ENCODE data around the gene GALNT9. TPM values are rescaled to one million over a fixed set of nuclear protein-coding genes. Genes with fewer than 3 reads are reported as not detected.
A peak's percentile ranks its signal among the peaks of the same experiment; 100 is the strongest.

Gene GALNT9
- total and polyA plus RNA-seq, 10 donors: 0.20 to 2.4 (median 0.84) TPM

- Histone ChIP-seq H3K4me3 (no peak overlapping the region), H3K27me3 (replicated peaks in 1 of 7) (peaks cover 0 to 97% (median 11%) of the 10 kb centered on the region in 7 donors), H3K27ac (peak overlapping the region in 4 of 8 donors; percentile 44 to 53 (median 48)), H3K4me1 (peaks cover 9 to 61% (median 31%) of the 10 kb centered on the region in 6 donors), H3K9me3 (no peaks in the 10 kb centered on the region), H3K36me3 (no peaks in the 10 kb centered on the region)
- 64 to 78% (median 64%) methylated on average over 2 of the region's 2 CpGs for WGBS, 5 donors
- no peak for DNase-seq
- TF ChIP-seq POLR2A (IDR thresholded peaks at IDR 0.05) (no peak), POLR2AphosphoS5 (IDR thresholded peaks at IDR 0.05) (no peak), CTCF (IDR thresholded peaks at IDR 0.05 in 8 of 11, conservative IDR thresholded peaks at IDR 0.05 in 3 of 11) (no peak)
- intact Hi-C loops (cut with DNase I; ENCODE audit: low total_unique reads): no loop called here
Observed at GRCh38 chr12:132279930-132280329, 49.5 kb downstream of the GALNT9 start.

GRCh38 chr12:132279184-132279889, 50.1 kb downstream of the GALNT9 start:
- peaks cover 0 to 92% (median 11%) of the 10 kb centered on the region in 7 donors for H3K27me3 ChIP-seq (replicated peaks in 1 of 7)
- intact Hi-C loops (cut with DNase I; ENCODE audit: low total_unique reads): no loop called here
- H3K9me3 ChIP-seq: no peaks in the 10 kb centered on the region
- 72 to 81% (median 77%) methylated on average over 13 to 18 of the region's 18 CpGs for WGBS, 5 donors
- DNase-seq: no peak
- peak in 2 of 3 donors; percentile 58 for TF ChIP-seq POLR2AphosphoS5 (IDR thresholded peaks at IDR 0.05)
- TF ChIP-seq CTCF (IDR thresholded peaks at IDR 0.05 in 8 of 11, conservative IDR thresholded peaks at IDR 0.05 in 3 of 11): no peak
- peaks cover 9 to 61% (median 32%) of the 10 kb centered on the region in 6 donors for H3K4me1 ChIP-seq
- peak overlapping the region in 1 of 8 donors; percentile 26 for H3K4me3 ChIP-seq
- H3K27ac ChIP-seq: peak overlapping the region in 4 of 8 donors; percentile 44 to 53 (median 48)
- H3K36me3 ChIP-seq: no peaks in the 10 kb centered on the region

GRCh38 chr12:132278401-132279183, 50.8 kb downstream of the GALNT9 start:
- Histone ChIP-seq H3K4me3 (peak overlapping the region in 1 of 8 donors; percentile 26), H3K36me3 (no peaks in the 10 kb centered on the region), H3K4me1 (peaks cover 9 to 60% (median 34%) of the 10 kb centered on the region in 6 donors), H3K27me3 (replicated peaks in 1 of 7) (peaks cover 0 to 84% (median 11%) of the 10 kb centered on the region in 7 donors), H3K27ac (peak overlapping the region in 4 of 8 donors; percentile 22 to 44 (median 26)), H3K9me3 (no peaks in the 10 kb centered on the region)
- intact Hi-C loops (cut with DNase I; ENCODE audit: low total_unique reads): no loop called here
- TF ChIP-seq CTCF (IDR thresholded peaks at IDR 0.05 in 8 of 11, conservative IDR thresholded peaks at IDR 0.05 in 3 of 11): no peak
- TF ChIP-seq POLR2A (IDR thresholded peaks at IDR 0.05): no peak
- no peak for TF ChIP-seq POLR2AphosphoS5 (IDR thresholded peaks at IDR 0.05)
- 64 to 82% (median 70%) methylated on average over 21 to 38 of the region's 38 CpGs for WGBS, 5 donors
- DNase-seq: no peak

GRCh38 chr12:132277949-132278348, 51.4 kb downstream of the GALNT9 start:
- Histone ChIP-seq H3K4me1 (peaks cover 9 to 54% (median 31%) of the 10 kb centered on the region in 6 donors), H3K27me3 (replicated peaks in 1 of 7) (peaks cover 0 to 78% (median 11%) of the 10 kb centered on the region in 7 donors), H3K4me3 (no peak overlapping the region), H3K27ac (peak overlapping the region in 2 of 8 donors; percentile 22 to 45), H3K36me3 (no peaks in the 10 kb centered on the region), H3K9me3 (no peaks in the 10 kb centered on the region)
- WGBS, 5 donors: 38 to 49% (median 45%) methylated on average over 11 to 12 of the region's 12 CpGs
- DNase-seq: no peak
- intact Hi-C loops (cut with DNase I; ENCODE audit: low total_unique reads): no loop called here
- TF ChIP-seq POLR2AphosphoS5 (IDR thresholded peaks at IDR 0.05) (no peak), CTCF (IDR thresholded peaks at IDR 0.05 in 8 of 11, conservative IDR thresholded peaks at IDR 0.05 in 3 of 11) (no peak), POLR2A (IDR thresholded peaks at IDR 0.05) (no peak)
